ENCODE data around the gene HNRNPUL1.

- TF ChIP-seq POLR2AphosphoS5 (IDR thresholded peaks at IDR 0.05; ENCODE audit: low read depth, low read length) (no peak), POLR2A (IDR thresholded peaks at IDR 0.05; ENCODE audit: low read depth, low read length) (no peak), SPI1 (IDR thresholded peaks at IDR 0.05; ENCODE audit: low read depth, low read length) (no peak), PAX5 (IDR thresholded peaks at IDR 0.05; ENCODE audit: insufficient read depth, low read length, severe bottlenecking) (no peak), TAF1 (IDR thresholded peaks at IDR 0.05; ENCODE audit: low read depth, low read length) (no peak)
These were observed 46.9 kb downstream of the HNRNPUL1 start for GRCh38 chr19:41311072-41311471.

Measured in GM12891 (cell line).